HG03039 (cell line): Measurements from ENCODE around the gene NCKIPSD.

Source experiments
- ATAC-seq: cut with Tn5 transposase; IDR thresholded peaks from one replicate; pipeline ENCODE4 v1.9.1; 2021; ENCODE audit warnings: mild to moderate bottlenecking, moderate library complexity; ENCODE audit not compliant: unreplicated experiment

NCKIPSD gene

GRCh38 chr3:48697952-48698351 is 12.2 kb upstream of the NCKIPSD start:
- ATAC-seq = no peak

GRCh38 chr3:48696601-48697000 is 10.9 kb upstream of the NCKIPSD start:
- ATAC-seq = no peak

GRCh38 chr3:48696156-48696555 is 10.4 kb upstream of the NCKIPSD start:
- no peak for ATAC-seq

- no peak for ATAC-seq
Observed at GRCh38 chr3:48695393-48695753, 9.7 kb upstream of the NCKIPSD start.

- ATAC-seq = no peak
Observed at GRCh38 chr3:48694610-48695392, 9.1 kb upstream of the NCKIPSD start.

GRCh38 chr3:48693826-48694225 is 8.1 kb upstream of the NCKIPSD start:
- no peak for ATAC-seq

GRCh38 chr3:48692551-48692950 is 6.8 kb upstream of the NCKIPSD start:
- no peak for ATAC-seq

GRCh38 chr3:48690846-48691458 is 5.2 kb upstream of the NCKIPSD start:
- ATAC-seq = no peak

GRCh38 chr3:48689384-48689783 is 3.7 kb upstream of the NCKIPSD start:
- no peak for ATAC-seq

- ATAC-seq = no peak
Observed at GRCh38 chr3:48688737-48689075, 3.0 kb upstream of the NCKIPSD start.

GRCh38 chr3:48688032-48688736 is 2.5 kb upstream of the NCKIPSD start:
- no peak for ATAC-seq

GRCh38 chr3:48687220-48687678 is 1.5 kb upstream of the NCKIPSD start:
- no peak for ATAC-seq

- no peak for ATAC-seq
Observed at GRCh38 chr3:48686538-48687219, 964 bp upstream of the NCKIPSD start.

GRCh38 chr3:48685293-48685602 is 467 bp downstream of the NCKIPSD start:
- ATAC-seq = no peak

- no peak for ATAC-seq
Observed at GRCh38 chr3:48684480-48685143, 1.1 kb downstream of the NCKIPSD start.

GRCh38 chr3:48684054-48684349 is 1.7 kb downstream of the NCKIPSD start:
- no peak for ATAC-seq

GRCh38 chr3:48682786-48683185 is 2.9 kb downstream of the NCKIPSD start:
- ATAC-seq = no peak

- no peak for ATAC-seq
Observed at GRCh38 chr3:48681974-48682610, 3.6 kb downstream of the NCKIPSD start.

GRCh38 chr3:48681541-48681880 is 4.2 kb downstream of the NCKIPSD start:
- ATAC-seq = no peak

GRCh38 chr3:48680811-48681540 is 4.7 kb downstream of the NCKIPSD start:
- ATAC-seq = no peak
